K562 (cell line): ENCODE measurements around the gene TAS2R31. TPM values are rescaled to one million over a fixed set of nuclear protein-coding genes. Genes with fewer than 3 reads are reported as not detected.

Experiments
- ATAC-seq: fragments of 200-7000 bp; cut with Tn5 transposase; 3 replicates; pipeline ENCODE4 v1.9.1; 2020; ENCODE audit warnings: moderate library complexity
- BruUV-seq: library from RNA; stranded (reverse); fragments of 400-500 nt; replicated peaks from 2 replicates; lab custom pipeline; 2021; lab: Mats Ljungman, UMichigan
- CTCF ChIA-PET: fragments of 300-600 bp; formaldehyde crosslinking; extraction: SDS; loops from one replicate; lab custom pipeline; 2021; ENCODE audit warnings: low intra/inter-chr PET ratio; lab: Yijun Ruan, JAX
- POLR2A ChIA-PET: fragments of 300-600, 350-650 bp; sonication (Branson Sonifier 250); formaldehyde crosslinking; extraction: SDS; loops from one replicate; lab custom pipeline; 2021; ENCODE audit warnings: antibody characterized with exemption, inconsistent platforms; lab: Yijun Ruan, JAX
- DNase-seq, 4 experiments: peaks; one replicate each; pipeline versions ENCODE4 v3.0.0 to v3.0.0-alpha.2; 2011 to 2018; ENCODE audit warnings: low spot score in 3 of 4, mixed read lengths in 3 of 4; ENCODE audit errors: extremely low read depth in 1 of 4
- FAIRE-seq: peaks from 2 replicates; lab custom pipeline; 2011; peaks lifted over from hg19 to GRCh38; lab: Jason Lieb, UNC
- H2AFZ ChIP-seq: 2 replicates; pipeline ENCODE4 v1.6.0; 2011; ENCODE audit warnings: low read depth, low read length, control low read depth, inconsistent platforms
- H3K27ac ChIP-seq: fragments of 200-600 bp; 3 replicates; pipeline ENCODE4 v1.8.0; 2011; ENCODE audit warnings: low read depth, mild to moderate bottlenecking, control low read depth, inconsistent platforms, low read length, moderate library complexity, mixed read lengths; ENCODE audit errors: extremely low read depth
- H3K27me3 ChIP-seq, 2 experiments: fragments of 300-600 bp in 1 of 2; 2 replicates in 1 of 2; 3 replicates in 1 of 2; pipeline versions ENCODE4 v1.6.0 to v1.8.0; 2011; ENCODE audit warnings: inconsistent platforms in 2 of 2, low read length in 2 of 2, mild to moderate bottlenecking in 1 of 2, mixed read lengths in 1 of 2, moderate library complexity in 1 of 2; ENCODE audit not compliant: control insufficient read depth in 2 of 2, insufficient read depth in 2 of 2
- H3K36me3 ChIP-seq: fragments of 300-600 bp; 3 replicates; pipeline ENCODE4 v1.8.0; 2011; ENCODE audit warnings: mild to moderate bottlenecking, low read length, inconsistent platforms; ENCODE audit not compliant: control insufficient read depth, insufficient read depth
- H3K4me1 ChIP-seq, 2 experiments: fragments of 200-600 bp in 1 of 2; replicated peaks in 1 of 2; 2 replicates in 1 of 2; 3 replicates in 1 of 2; pipeline versions ENCODE4 v1.5.1 to v1.8.0; 2011; ENCODE audit warnings: inconsistent platforms in 2 of 2, low read length in 2 of 2, mild to moderate bottlenecking in 1 of 2, mixed read lengths in 1 of 2, moderate library complexity in 1 of 2; ENCODE audit not compliant: control insufficient read depth in 2 of 2, insufficient read depth in 2 of 2
- H3K4me2 ChIP-seq: 2 replicates; pipeline ENCODE4 v1.6.1; 2011; ENCODE audit warnings: low read length, control low read depth, inconsistent platforms, mixed read lengths; ENCODE audit not compliant: insufficient read depth
- H3K4me3 ChIP-seq: fragments of 200-600 bp; sonication (generic), shearing (Covaris generic); 2 replicates; pipeline ENCODE4 v1.5.1; 2016; ENCODE audit warnings: control low read depth, inconsistent platforms
- H3K79me2 ChIP-seq: fragments of 200-600 bp; 3 replicates; pipeline ENCODE4 v1.8.0; 2011; ENCODE audit warnings: low read length, inconsistent platforms; ENCODE audit not compliant: control insufficient read depth, insufficient read depth
- H3K9ac ChIP-seq, 2 experiments: 2 replicates each; pipeline versions ENCODE4 v1.6.0 to v1.6.1; 2011; ENCODE audit warnings: low read depth in 2 of 2, low read length in 2 of 2, control low read depth in 1 of 2, inconsistent platforms in 1 of 2, mild to moderate bottlenecking in 1 of 2, mixed read lengths in 1 of 2; ENCODE audit not compliant: insufficient read depth in 1 of 2
- H3K9me1 ChIP-seq: one replicate; pipeline ENCODE4 v1.6.0; 2011; ENCODE audit warnings: inconsistent platforms, mild to moderate bottlenecking, low read length, moderate library complexity; ENCODE audit not compliant: control insufficient read depth, insufficient read depth
- H3K9me3 ChIP-seq: replicated peaks from 2 replicates; pipeline ENCODE4 v1.5.1; 2011; ENCODE audit warnings: low read depth, low read length, inconsistent platforms; ENCODE audit not compliant: control insufficient read depth, insufficient read depth
- H4K20me1 ChIP-seq: replicated peaks from 2 replicates; pipeline ENCODE4 v1.6.1; 2011; ENCODE audit warnings: low read length, inconsistent platforms, mixed read lengths; ENCODE audit not compliant: control insufficient read depth, insufficient read depth
- FIP1L1 ChIP-seq: fragments of 200-400 bp; formaldehyde crosslinking; IDR thresholded peaks from 2 replicates; pipeline ENCODE4 v1.6.1; 2018; ENCODE audit warnings: mild to moderate bottlenecking, low read depth, low read length; ENCODE audit not compliant: poor library complexity, severe bottlenecking
- FOS ChIP-seq: IDR thresholded peaks from 3 replicates; pipeline ENCODE4 v1.6.1; 2011; ENCODE audit not compliant: insufficient read length; ENCODE audit errors: extremely low read depth
- KAT2B ChIP-seq: IDR thresholded peaks from one replicate; pipeline ENCODE4 v1.6.1; 2012; ENCODE audit warnings: low read depth, mild to moderate bottlenecking, control low read depth, inconsistent platforms, low read length, moderate library complexity
- KHSRP ChIP-seq: fragments of 450-650 bp; IDR thresholded peaks from 2 replicates; pipeline ENCODE4 v1.6.1; 2017
- RBM39 ChIP-seq: fragments of 200-400 bp; formaldehyde crosslinking; optimal IDR thresholded peaks from 2 replicates; pipeline ENCODE3; 2018; ENCODE audit warnings: low read depth, low read length
- SRSF3 ChIP-seq: fragments of 200-400 bp; formaldehyde crosslinking; IDR thresholded peaks from 2 replicates; pipeline ENCODE4 v1.6.1; 2016; ENCODE audit warnings: mild to moderate bottlenecking, low read length, moderate library complexity; ENCODE audit not compliant: insufficient read depth
- TAF9B ChIP-seq: fragments of 450-650 bp; IDR thresholded peaks from 2 replicates; pipeline ENCODE4 v1.6.1; 2018; ENCODE audit warnings: mild to moderate bottlenecking; ENCODE audit not compliant: partially characterized antibody
- TEAD2 ChIP-seq: fragments of 450-650 bp; IDR thresholded peaks from 2 replicates; pipeline ENCODE4 v1.6.1; 2016; ENCODE audit warnings: missing genetic modification characterization, control low read depth, missing compliant biosample characterization
- XRCC5 ChIP-seq: fragments of 200-400 bp; formaldehyde crosslinking; IDR thresholded peaks from 2 replicates; pipeline ENCODE4 v1.6.1; 2017; ENCODE audit warnings: low read depth, mild to moderate bottlenecking, low read length
- ZNF23 ChIP-seq: fragments of 250-450 bp; sonication (Bioruptor Pico); IDR thresholded peaks from 2 replicates; pipeline ENCODE4 v1.4.0; 2020; ENCODE audit warnings: mild to moderate bottlenecking
- ZNF668 ChIP-seq: fragments of 250-450 bp; sonication (Bioruptor Pico); IDR thresholded peaks from 2 replicates; pipeline ENCODE4 v1.8.0; 2022; ENCODE audit warnings: mild to moderate bottlenecking, inconsistent platforms
- ZNF699 ChIP-seq: fragments of 250-450 bp; sonication (Bioruptor Pico); IDR thresholded peaks from 2 replicates; pipeline ENCODE4 v1.8.0; 2021; ENCODE audit warnings: mild to moderate bottlenecking, moderate library complexity; ENCODE audit not compliant: insufficient replicate concordance
- WGBS: fragments of 100-300 bp; shearing (Covaris generic); methylation state at CpG from one replicate; pipeline ENCODE4 v1.1.6; 2016; ENCODE audit warnings: low coverage, mixed read lengths; ENCODE audit not compliant: insufficient coverage; ENCODE audit errors: missing lambda C conversion rate; 5-methylcytosine and 5-hydroxymethylcytosine counted together
- in situ Hi-C: fragments of 300-500 bp; cut with MboI; formaldehyde crosslinking; loops from 4 replicates; pipeline ENCODE4 v1.15.0; 2018; ENCODE audit warnings: inconsistent platforms, mixed read lengths
- intact Hi-C: fragments of 100-400 bp; cut with micrococcal nuclease; formaldehyde crosslinking; loops from 2 replicates; pipeline ENCODE4 v1.14.2; 2022
- polyA plus RNA-seq, 8 experiments: library from polyadenylated mRNA; depleted of rRNA in 4 of 8; stranded (reverse) in 5 of 8; unstranded in 3 of 8; fragments of >200 nt; fragmentation: Nextera tagmentation in 2 of 8; fragmentation: Illumina TruSeq in 1 of 8; extraction: Ambion mirVana in 2 of 8; extraction: Trizol in 1 of 8; gene quantifications; 2 replicates each; pipeline versions ENCODE4 v1.2.1 to v1.2.3, GENCODE V29; 2011 to 2014; ENCODE audit warnings: inconsistent platforms in 1 of 8, missing spikeins in 1 of 8
- total RNA-seq, 7 experiments: library from RNA; depleted of rRNA in 6 of 7; stranded (reverse); fragments of >200 nt in 6 of 7; fragmentation: Illumina TruSeq in 2 of 7; extraction: Trizol in 2 of 7; gene quantifications; 2 replicates each; pipeline versions ENCODE4 v1.2.1 to v1.2.3, GENCODE V29; 2011 to 2021; ENCODE audit warnings: low replicate concordance in 1 of 7
- TF ChIP-seq, protein P1 (sequence below), 2 experiments: fragments of 250-450 bp in 1 of 2; fragments of 450-650 bp in 1 of 2; sonication (Bioruptor Pico) in 1 of 2; IDR thresholded peaks; 2 replicates each; pipeline versions ENCODE4 v1.6.1 to v1.8.0; 2016 to 2021; ENCODE audit warnings: mild to moderate bottlenecking in 2 of 2, moderate library complexity in 2 of 2, missing compliant biosample characterization in 1 of 2, missing genetic modification characterization in 1 of 2
- TF ChIP-seq, protein P2 (sequence below): fragments of 450-650 bp; formaldehyde crosslinking; IDR thresholded peaks from 2 replicates; pipeline ENCODE4 v1.4.0; 2020; ENCODE audit warnings: mild to moderate bottlenecking
- TF ChIP-seq, protein P3 (sequence below): fragments of 250-450 bp; sonication (Bioruptor Pico); IDR thresholded peaks from 2 replicates; pipeline ENCODE4 v1.8.0; 2021; ENCODE audit warnings: moderate library complexity, mild to moderate bottlenecking, inconsistent platforms
- TF ChIP-seq, protein P4 (sequence below): fragments of 250-450 bp; sonication (Bioruptor Pico); IDR thresholded peaks from 2 replicates; pipeline ENCODE4 v1.4.0; 2020; ENCODE audit warnings: mild to moderate bottlenecking

The TAS2R31 gene
- total and polyA plus RNA-seq, 9 of the 15 experiments (the other 6 are each of a cell fraction or from before 2014, with no cell fraction given): 0.59 to 3.6 (median 1.4) TPM; not detected in 4

DNA sequence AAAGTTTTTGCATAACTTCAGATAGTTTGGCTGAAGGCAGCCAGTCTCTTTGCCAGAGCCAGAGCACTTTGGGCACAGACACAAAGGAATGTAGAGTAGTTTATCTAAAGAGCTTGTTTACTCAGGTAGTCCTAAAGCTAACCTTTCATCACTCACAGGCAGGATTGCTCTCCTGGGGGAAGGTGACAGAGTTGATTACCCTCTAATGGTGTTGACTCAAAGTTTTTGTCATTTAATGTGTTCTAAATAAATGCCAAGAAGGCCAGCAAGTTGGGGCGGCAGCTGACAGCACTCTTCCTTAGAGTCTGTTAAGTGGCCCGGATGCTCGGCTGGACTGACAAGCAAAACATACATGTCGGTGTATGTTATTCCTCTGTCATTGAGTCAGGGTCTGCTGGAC, 40.2 kb upstream of the TAS2R31 start:
- CTCF ChIA-PET: no interaction called here
- in situ Hi-C loops: loop anchor here (5.0 kb wide), 1 partner anchor 54 kb away; no protein-coding TSS in a partner anchor

More for the DNA sequence above, 40.2 kb upstream of the TAS2R31 start:
- no peaks in the 10 kb centered on the region for H3K9me1 ChIP-seq
- no peaks in the 10 kb centered on the region for H4K20me1 ChIP-seq
- 100% methylated on average over 1 of the region's 4 CpGs for WGBS
- H2AFZ ChIP-seq: no peak overlapping the region
- H3K9me3 ChIP-seq: no peaks in the 10 kb centered on the region
- POLR2A ChIA-PET: no interaction called here
- TF ChIP-seq TAF9B (no peak), ZNF668 (CRISPR knock-in tag) (no peak), TEAD2 (tag) (no peak), RBM39 (no peak), KAT2B (no peak), KHSRP (no peak), ZNF699 (CRISPR knock-in tag) (no peak), FOS (no peak), ZNF23 (no peak), SRSF3 (no peak), XRCC5 (no peak), FIP1L1 (no peak)
- TF ChIP-seq, protein P1, sequence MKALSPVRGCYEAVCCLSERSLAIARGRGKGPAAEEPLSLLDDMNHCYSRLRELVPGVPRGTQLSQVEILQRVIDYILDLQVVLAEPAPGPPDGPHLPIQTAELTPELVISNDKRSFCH (CRISPR knock-in tag; IDR thresholded peaks at IDR 0.05): no peak
- TF ChIP-seq, protein P1 (tag; IDR thresholded peaks at IDR 0.05): no peak
- TF ChIP-seq, protein P2, sequence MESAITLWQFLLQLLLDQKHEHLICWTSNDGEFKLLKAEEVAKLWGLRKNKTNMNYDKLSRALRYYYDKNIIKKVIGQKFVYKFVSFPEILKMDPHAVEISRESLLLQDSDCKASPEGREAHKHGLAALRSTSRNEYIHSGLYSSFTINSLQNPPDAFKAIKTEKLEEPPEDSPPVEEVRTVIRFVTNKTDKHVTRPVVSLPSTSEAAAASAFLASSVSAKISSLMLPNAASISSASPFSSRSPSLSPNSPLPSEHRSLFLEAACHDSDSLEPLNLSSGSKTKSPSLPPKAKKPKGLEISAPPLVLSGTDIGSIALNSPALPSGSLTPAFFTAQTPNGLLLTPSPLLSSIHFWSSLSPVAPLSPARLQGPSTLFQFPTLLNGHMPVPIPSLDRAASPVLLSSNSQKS (CRISPR knock-in tag): no peak
- TF ChIP-seq, protein P3, sequence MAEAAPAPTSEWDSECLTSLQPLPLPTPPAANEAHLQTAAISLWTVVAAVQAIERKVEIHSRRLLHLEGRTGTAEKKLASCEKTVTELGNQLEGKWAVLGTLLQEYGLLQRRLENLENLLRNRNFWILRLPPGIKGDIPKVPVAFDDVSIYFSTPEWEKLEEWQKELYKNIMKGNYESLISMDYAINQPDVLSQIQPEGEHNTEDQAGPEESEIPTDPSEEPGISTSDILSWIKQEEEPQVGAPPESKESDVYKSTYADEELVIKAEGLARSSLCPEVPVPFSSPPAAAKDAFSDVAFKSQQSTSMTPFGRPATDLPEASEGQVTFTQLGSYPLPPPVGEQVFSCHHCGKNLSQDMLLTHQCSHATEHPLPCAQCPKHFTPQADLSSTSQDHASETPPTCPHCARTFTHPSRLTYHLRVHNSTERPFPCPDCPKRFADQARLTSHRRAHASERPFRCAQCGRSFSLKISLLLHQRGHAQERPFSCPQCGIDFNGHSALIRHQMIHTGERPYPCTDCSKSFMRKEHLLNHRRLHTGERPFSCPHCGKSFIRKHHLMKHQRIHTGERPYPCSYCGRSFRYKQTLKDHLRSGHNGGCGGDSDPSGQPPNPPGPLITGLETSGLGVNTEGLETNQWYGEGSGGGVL: no peak
- TF ChIP-seq, protein P4, sequence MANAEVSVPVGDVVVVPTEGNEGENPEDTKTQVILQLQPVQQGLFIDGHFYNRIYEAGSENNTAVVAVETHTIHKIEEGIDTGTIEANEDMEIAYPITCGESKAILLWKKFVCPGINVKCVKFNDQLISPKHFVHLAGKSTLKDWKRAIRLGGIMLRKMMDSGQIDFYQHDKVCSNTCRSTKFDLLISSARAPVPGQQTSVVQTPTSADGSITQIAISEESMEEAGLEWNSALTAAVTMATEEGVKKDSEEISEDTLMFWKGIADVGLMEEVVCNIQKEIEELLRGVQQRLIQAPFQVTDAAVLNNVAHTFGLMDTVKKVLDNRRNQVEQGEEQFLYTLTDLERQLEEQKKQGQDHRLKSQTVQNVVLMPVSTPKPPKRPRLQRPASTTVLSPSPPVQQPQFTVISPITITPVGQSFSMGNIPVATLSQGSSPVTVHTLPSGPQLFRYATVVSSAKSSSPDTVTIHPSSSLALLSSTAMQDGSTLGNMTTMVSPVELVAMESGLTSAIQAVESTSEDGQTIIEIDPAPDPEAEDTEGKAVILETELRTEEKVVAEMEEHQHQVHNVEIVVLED (CRISPR knock-in tag): no peak
- FAIRE-seq (no peak), DNase-seq (no peak), ATAC-seq (no peak)
- H3K79me2 ChIP-seq: no peaks in the 10 kb centered on the region
- no peak overlapping the region for H3K4me2 ChIP-seq
- no peaks in the 10 kb centered on the region for H3K4me1 ChIP-seq
- no peak overlapping the region for H3K27ac ChIP-seq
- no peak overlapping the region for H3K9ac ChIP-seq
- intact Hi-C loops: no loop called here
- no TSS peak for BruUV-seq
- no peaks in the 10 kb centered on the region for H3K36me3 ChIP-seq
- no peaks in the 10 kb centered on the region for H3K27me3 ChIP-seq
- H3K4me3 ChIP-seq: no peak overlapping the region
